GM23338 (cell line): ENCODE measurements around the gene CRYBG1. TPM values are rescaled to one million over a fixed set of nuclear protein-coding genes. Genes with fewer than 3 reads are reported as not detected.

Experiments
- ATAC-seq: fragments of 200-7000 bp; cut with Tn5 transposase; 3 replicates; pipeline ENCODE4 v1.9.1; 2020
- DNase-seq: peaks from one replicate; pipeline ENCODE4 v3.0.0-alpha.2; 2015; ENCODE audit warnings: low spot score
- H2AFZ ChIP-seq: fragments of 200-600 bp; sonication (generic); 2 replicates; pipeline ENCODE4 v1.8.0; 2016; ENCODE audit warnings: antibody characterized with exemption, mild to moderate bottlenecking, moderate library complexity
- H3F3A ChIP-seq: fragments of 200-600 bp; sonication (generic); replicated peaks from 2 replicates; pipeline ENCODE4 v1.8.0; 2017; ENCODE audit warnings: antibody characterized with exemption, mixed run types, low read depth
- H3K27ac ChIP-seq: fragments of 200-600 bp; sonication (generic); 2 replicates; pipeline ENCODE4 v1.6.1; 2016; ENCODE audit warnings: low read depth
- H3K27me3 ChIP-seq: fragments of 200-600 bp; sonication (generic); 2 replicates; pipeline ENCODE4 v1.8.0; 2016; ENCODE audit warnings: mild to moderate bottlenecking, mixed run types, moderate library complexity; ENCODE audit not compliant: insufficient read depth
- H3K36me3 ChIP-seq: fragments of 200-600 bp; sonication (generic); 2 replicates; pipeline ENCODE4 v1.8.0; 2016; ENCODE audit warnings: mild to moderate bottlenecking; ENCODE audit not compliant: insufficient read depth
- H3K4me1 ChIP-seq: fragments of 200-600 bp; sonication (generic); 2 replicates; pipeline ENCODE4 v1.8.0; 2016; ENCODE audit warnings: mild to moderate bottlenecking, moderate library complexity; ENCODE audit not compliant: insufficient read depth
- H3K4me2 ChIP-seq: fragments of 200-600 bp; sonication (generic); 2 replicates; pipeline ENCODE4 v1.7.1; 2017; ENCODE audit warnings: mixed run types
- H3K4me3 ChIP-seq: fragments of 200-600 bp; sonication (generic); 2 replicates; pipeline ENCODE4 v1.6.1; 2016; ENCODE audit warnings: mixed run types
- H3K79me2 ChIP-seq: fragments of 200-600 bp; sonication (generic); replicated peaks from 2 replicates; pipeline ENCODE4 v1.8.0; 2017; ENCODE audit warnings: mild to moderate bottlenecking; ENCODE audit not compliant: insufficient read depth
- H3K9me2 ChIP-seq: fragments of 200-600 bp; sonication (generic); 2 replicates; pipeline ENCODE4 v1.8.0; 2017; ENCODE audit not compliant: insufficient read depth
- H4K20me1 ChIP-seq: fragments of 200-600 bp; sonication (generic); replicated peaks from 2 replicates; pipeline ENCODE4 v1.8.0; 2017; ENCODE audit warnings: mild to moderate bottlenecking; ENCODE audit not compliant: insufficient read depth
- H3K27ac Mint-ChIP-seq: 2 replicates; pipeline ENCODE4 v1.8.0; 2020; ENCODE audit warnings: inconsistent platforms, mild to moderate bottlenecking, moderate library complexity, mixed read lengths
- H3K27me3 Mint-ChIP-seq: 3 replicates; pipeline ENCODE4 v1.8.0; 2022; ENCODE audit warnings: low read depth, mild to moderate bottlenecking, moderate library complexity, mixed read lengths, inconsistent platforms; ENCODE audit not compliant: insufficient read depth, poor library complexity
- H3K36me3 Mint-ChIP-seq: 3 replicates; pipeline ENCODE4 v1.8.0; 2021; ENCODE audit warnings: low read depth, mild to moderate bottlenecking, inconsistent platforms, moderate library complexity, mixed read lengths
- H3K4me1 Mint-ChIP-seq: 3 replicates; pipeline ENCODE4 v1.8.0; 2020; ENCODE audit warnings: mild to moderate bottlenecking, inconsistent platforms, mixed read lengths
- H3K4me3 Mint-ChIP-seq: 3 replicates; pipeline ENCODE4 v1.8.0; 2021; ENCODE audit warnings: moderate library complexity, mild to moderate bottlenecking, inconsistent platforms, mixed read lengths
- H3K9me3 Mint-ChIP-seq: 3 replicates; pipeline ENCODE4 v1.8.0; 2020; ENCODE audit warnings: moderate library complexity, mild to moderate bottlenecking, inconsistent platforms, mixed read lengths
- EZH2 ChIP-seq: fragments of 200-600 bp; sonication (generic); IDR thresholded peaks from one replicate; pipeline ENCODE4 v1.8.0; 2017; ENCODE audit warnings: antibody characterized with exemption, mild to moderate bottlenecking, low read depth; ENCODE audit not compliant: unreplicated experiment
- EZH2phosphoT487 ChIP-seq: fragments of 200-600 bp; sonication (generic); IDR thresholded peaks from one replicate; pipeline ENCODE4 v1.8.1; 2018; ENCODE audit warnings: antibody characterized with exemption; ENCODE audit not compliant: unreplicated experiment
- JUNB ChIP-seq: IDR thresholded peaks from one replicate; pipeline ENCODE4 v1.6.1; 2016; ENCODE audit warnings: antibody characterized with exemption; ENCODE audit not compliant: unreplicated experiment
- POLR2AphosphoS5 ChIP-seq: IDR thresholded peaks from 2 replicates; pipeline ENCODE4 v1.6.1; 2016; ENCODE audit warnings: antibody characterized with exemption, low read depth
- REST ChIP-seq: IDR thresholded peaks from one replicate; pipeline ENCODE4 v1.6.1; 2018; ENCODE audit warnings: antibody characterized with exemption; ENCODE audit not compliant: unreplicated experiment
- ZNF114 ChIP-seq: fragments of 250-450 bp; sonication (Bioruptor Pico); IDR thresholded peaks from 2 replicates; pipeline ENCODE4 v1.5.0; 2020; ENCODE audit warnings: mild to moderate bottlenecking, moderate library complexity
- ZNF331 ChIP-seq: fragments of 250-450 bp; sonication (Bioruptor Pico); IDR thresholded peaks from 2 replicates; pipeline ENCODE4 v1.5.0; 2020; ENCODE audit warnings: low read depth, mild to moderate bottlenecking, moderate library complexity
- ZNF462 ChIP-seq: fragments of 250-450 bp; sonication (Bioruptor Pico); IDR thresholded peaks from 2 replicates; pipeline ENCODE4 v1.5.0; 2020; ENCODE audit warnings: mild to moderate bottlenecking, moderate library complexity
- polyA plus RNA-seq: library from polyadenylated mRNA; unstranded; fragments of >200 nt; fragmentation: Nextera tagmentation; extraction: Ambion mirVana; gene quantifications from 2 replicates; pipeline ENCODE4 v1.2.1, GENCODE V29; 2016
- total RNA-seq: library from RNA; depleted of rRNA; stranded (reverse); fragments of >200 nt; shearing (Covaris generic); gene quantifications from 2 replicates; pipeline ENCODE4 v1.2.3, GENCODE V29; 2014

Gene CRYBG1
- total and polyA plus RNA-seq, 2 experiments from 2014 or later: 3.7 to 17.2 TPM

- TF ChIP-seq ZNF462 (CRISPR knock-in tag): no peak
- no peak for TF ChIP-seq ZNF114 (CRISPR knock-in tag)
- TF ChIP-seq REST: no peak
- no peak for TF ChIP-seq ZNF331 (CRISPR knock-in tag)
Measured at GRCh38 chr6:106579281-106579680, 218.8 kb downstream of the CRYBG1 start (continued).

DNA sequence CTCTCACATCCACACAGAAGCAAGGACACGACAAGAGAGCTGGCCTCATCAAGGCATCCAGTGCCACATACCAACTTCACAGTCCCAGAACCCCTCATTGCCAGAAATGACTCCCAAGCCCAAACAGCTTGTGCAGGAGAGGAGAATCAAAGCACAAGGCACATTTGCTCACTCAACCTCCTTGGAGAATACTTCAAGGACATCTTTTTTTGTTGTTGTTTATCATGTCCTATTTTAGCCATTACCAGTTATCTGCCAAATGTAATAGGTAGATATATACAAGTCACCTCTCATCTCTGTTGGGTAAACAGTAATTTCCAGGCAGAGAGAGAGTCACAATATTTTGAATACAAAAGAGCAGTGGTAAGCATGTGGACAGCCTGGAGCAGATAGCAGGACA, 221.0 kb downstream of the CRYBG1 start:
- Mint-ChIP-seq H3K9me3 (no peaks in the 10 kb centered on the region), H3K27ac (peak overlapping the region; percentile 63; the same call in 1 of the 2 replicates), H3K36me3 (peaks cover 21% of the 10 kb centered on the region; the same call in 2 of the 3 replicates), H3K4me1 (peaks cover 10% of the 10 kb centered on the region; the same call in 2 of the 3 replicates), H3K27me3 (peaks cover 5% of the 10 kb centered on the region), H3K4me3 (no peak overlapping the region)
- Histone ChIP-seq H3K4me2 (no peak overlapping the region), H2AFZ (no peak overlapping the region), H3K4me3 (no peak overlapping the region), H3K4me1 (peaks cover 8% of the 10 kb centered on the region), H3K79me2 (no peaks in the 10 kb centered on the region), H3K9me2 (no peaks in the 10 kb centered on the region), H3K27ac (no peak overlapping the region), H3K27me3 (no peaks in the 10 kb centered on the region), H4K20me1 (no peaks in the 10 kb centered on the region; the same call in 1 of the 2 replicates), H3K36me3 (peaks cover 10% of the 10 kb centered on the region; the same call in 1 of the 2 replicates), H3F3A (no peaks in the 10 kb centered on the region)
- ATAC-seq: no peak
- no peak for DNase-seq
- no peak for TF ChIP-seq EZH2
- no peak for TF ChIP-seq ZNF331 (CRISPR knock-in tag)
- TF ChIP-seq JUNB: no peak
- TF ChIP-seq POLR2AphosphoS5: no peak
- TF ChIP-seq EZH2phosphoT487: no peak
